GM21423 (cell line): ENCODE data around the gene ELP4.
"Not testable (repeated sequence)": the region's sequence is repeated elsewhere in the genome, so short reads cannot be mapped to it uniquely, and the experiment has no call there.

Source experiments
- ATAC-seq: cut with Tn5 transposase; IDR thresholded peaks from one replicate; pipeline ENCODE4 v1.9.1; 2021; ENCODE audit warnings: mild to moderate bottlenecking, moderate library complexity; ENCODE audit not compliant: unreplicated experiment

ELP4 gene

DNA sequence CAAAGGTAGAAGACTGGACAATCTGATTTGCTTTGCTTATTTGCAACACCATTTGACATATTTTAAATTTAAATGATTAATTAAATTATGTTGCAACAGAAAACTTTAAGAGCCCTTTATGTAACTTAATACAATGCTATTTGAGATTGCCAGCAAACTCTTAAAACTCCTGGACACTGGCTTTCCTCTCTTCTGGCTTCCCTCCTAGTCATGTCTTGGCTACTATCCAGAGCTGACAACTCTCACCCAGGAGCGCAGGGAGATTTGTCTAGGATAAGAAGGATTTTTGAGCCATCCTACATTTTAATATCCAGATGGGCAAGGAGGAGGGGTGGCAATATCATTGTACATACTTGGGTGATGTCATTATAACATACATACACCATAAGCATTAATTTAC is 134.3 kb downstream of the ELP4 start:
- ATAC-seq: no peak

GRCh38 chr11:31645747-31646146 is 136.2 kb downstream of the ELP4 start:
- ATAC-seq: no peak

- ATAC-seq: no peak
Measured at GRCh38 chr11:31646216-31646615, 136.6 kb downstream of the ELP4 start.

GRCh38 chr11:31649129-31649966 is 139.8 kb downstream of the ELP4 start:
- no peak for ATAC-seq

GRCh38 chr11:31651208-31651607 is 141.6 kb downstream of the ELP4 start:
- peak; percentile 54 for ATAC-seq

DNA sequence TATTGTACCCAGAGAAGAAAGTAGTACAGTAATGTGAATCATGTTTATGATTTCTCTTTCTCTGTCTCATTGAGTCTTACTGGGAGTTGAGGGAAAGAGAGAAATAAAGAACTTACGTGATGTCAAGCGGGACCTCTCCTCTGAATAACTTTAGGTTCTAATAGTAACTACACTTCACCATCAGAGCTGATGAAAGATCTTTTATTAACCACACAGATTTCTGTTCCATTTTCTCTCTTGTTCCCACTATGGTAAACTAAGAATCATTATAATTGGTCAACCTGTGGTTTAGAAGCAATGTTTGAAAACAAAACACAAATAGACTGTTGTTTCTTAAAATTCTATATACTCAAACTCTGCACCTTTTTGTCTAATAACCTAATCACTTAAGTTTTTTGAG is 142.3 kb downstream of the ELP4 start:
- peak; percentile 72 for ATAC-seq

GRCh38 chr11:31652528-31652927 is 143.0 kb downstream of the ELP4 start:
- no peak for ATAC-seq

DNA sequence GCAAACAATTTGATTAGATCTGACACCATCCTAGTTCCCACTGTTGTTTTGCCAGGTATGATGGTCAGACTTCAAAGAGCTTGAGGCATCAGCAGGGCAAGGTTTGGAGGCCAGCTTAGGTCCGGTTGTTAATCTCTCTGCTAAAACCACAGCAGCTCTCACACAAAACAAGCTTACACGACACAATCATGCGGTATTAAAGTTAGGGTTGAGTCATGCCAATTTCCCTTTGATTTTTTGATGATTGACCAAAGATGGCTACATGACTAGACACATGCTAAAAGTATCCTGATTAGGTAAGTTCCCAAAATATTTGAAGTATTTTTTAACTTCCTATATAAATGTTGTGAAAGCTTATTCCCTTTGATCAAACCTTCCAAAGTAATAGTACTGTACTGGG is 145.9 kb downstream of the ELP4 start:
- ATAC-seq: no peak

DNA sequence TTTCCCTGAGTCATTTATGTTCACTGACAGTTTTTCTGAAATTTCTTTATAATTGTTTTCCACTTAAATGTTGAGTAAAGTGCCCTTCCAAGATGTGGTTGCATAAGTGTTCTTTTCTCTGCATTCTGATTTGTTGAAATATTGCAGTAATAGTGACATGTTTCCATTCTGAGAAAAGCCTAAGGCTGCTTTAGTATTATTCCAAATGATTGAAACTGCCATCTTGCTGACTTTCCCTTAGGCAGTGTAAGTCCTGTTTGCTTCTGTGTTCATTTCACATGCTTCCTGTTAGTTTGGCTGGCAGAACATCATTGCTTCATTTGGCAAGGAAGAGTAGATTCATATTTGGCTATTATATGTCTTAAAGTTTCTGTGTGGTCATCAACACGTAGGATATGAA is 146.5 kb downstream of the ELP4 start:
- ATAC-seq: no peak

- no peak for ATAC-seq
Measured at GRCh38 chr11:31657091-31657490, 147.5 kb downstream of the ELP4 start.

DNA sequence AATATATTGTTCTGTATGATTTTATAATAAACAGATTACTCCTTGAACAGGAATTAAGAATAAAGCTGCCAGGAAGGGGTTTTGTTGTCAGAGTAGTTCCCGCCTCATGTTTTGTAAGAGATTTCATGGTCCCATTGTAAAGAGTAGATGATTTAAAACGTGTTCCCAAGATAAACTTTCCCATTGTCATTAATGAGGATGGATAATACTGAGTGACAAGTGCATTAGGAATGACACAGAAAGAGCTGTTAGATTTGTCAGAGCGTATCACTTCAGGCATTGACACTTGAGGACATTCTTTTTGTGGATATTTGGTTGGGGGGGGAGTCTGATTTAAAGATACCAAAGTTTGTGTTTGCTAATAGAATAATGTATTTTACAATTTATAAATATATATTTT is 154.6 kb downstream of the ELP4 start:
- ATAC-seq: no peak

DNA sequence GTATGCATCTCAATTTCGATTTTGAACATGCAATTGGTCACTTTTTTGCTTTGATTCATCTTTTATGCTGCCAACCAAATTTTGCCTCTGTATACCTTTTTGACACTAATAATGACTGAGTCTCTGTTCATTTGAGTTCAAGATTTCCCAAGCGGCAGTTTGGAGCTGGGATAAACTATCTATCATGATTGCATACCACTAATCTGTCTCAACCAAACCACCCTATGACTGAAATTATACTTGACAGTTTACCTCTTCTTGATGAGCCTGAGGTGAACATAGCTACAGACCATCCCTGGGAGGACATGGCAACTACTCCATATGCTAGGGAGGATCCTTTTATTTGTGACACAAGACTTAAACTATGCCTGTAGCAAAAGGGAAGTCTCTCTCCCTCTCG is 155.4 kb downstream of the ELP4 start:
- ATAC-seq: no peak

DNA sequence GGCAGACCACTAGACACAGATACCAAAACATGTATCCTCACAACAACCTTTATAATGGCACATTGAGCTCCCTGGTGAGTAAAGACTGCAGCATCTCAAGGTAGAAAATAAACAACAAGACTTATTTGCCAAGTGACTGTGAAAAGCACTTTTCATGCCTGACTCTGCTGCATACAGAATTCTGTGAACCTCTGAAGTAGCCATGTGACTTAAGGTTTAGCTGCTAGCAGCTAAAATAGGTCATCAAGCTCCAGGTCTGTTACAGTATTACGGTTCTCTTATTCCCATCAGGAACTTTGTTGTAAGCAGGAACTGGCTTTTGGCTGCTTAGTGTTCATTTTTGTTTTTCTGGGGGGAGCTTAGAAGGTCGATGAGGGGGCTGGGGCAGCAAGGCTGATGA is 162.1 kb downstream of the ELP4 start:
- no peak for ATAC-seq

- not testable (repeated sequence) for ATAC-seq
Measured at GRCh38 chr11:31673108-31673507, 163.5 kb downstream of the ELP4 start.

DNA sequence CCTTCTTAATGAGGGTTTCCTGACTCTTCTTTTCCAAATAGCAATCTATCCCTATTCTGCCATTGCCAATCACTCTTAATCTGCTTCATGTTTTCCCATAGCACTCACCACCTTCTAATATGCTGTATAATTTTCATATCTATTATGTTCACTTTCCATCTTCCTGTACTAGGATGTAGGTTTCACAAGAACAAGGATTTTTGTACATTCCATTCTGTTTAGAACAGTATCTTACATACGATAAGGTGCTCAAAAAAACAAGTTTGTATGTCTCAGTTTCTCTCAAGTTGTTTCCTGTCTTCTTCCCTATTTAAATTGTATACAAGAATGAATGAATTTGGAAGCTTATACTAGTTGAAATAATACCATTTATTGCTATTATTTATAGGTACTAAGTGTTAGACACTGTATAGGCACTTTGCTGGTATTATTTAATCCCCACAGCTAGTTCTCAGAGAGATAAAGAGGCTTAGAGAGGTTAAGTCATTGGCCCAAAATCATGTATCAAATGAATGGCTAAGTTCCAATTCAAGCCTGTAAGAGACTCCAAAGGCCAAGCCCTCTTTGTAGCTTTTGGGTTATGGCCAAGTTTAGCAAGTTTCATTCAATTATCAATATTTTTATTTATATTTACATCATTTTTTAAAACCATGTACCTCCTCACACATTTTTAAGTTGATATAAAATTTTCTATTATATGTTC is 166.9 kb downstream of the ELP4 start:
- no peak for ATAC-seq

DNA sequence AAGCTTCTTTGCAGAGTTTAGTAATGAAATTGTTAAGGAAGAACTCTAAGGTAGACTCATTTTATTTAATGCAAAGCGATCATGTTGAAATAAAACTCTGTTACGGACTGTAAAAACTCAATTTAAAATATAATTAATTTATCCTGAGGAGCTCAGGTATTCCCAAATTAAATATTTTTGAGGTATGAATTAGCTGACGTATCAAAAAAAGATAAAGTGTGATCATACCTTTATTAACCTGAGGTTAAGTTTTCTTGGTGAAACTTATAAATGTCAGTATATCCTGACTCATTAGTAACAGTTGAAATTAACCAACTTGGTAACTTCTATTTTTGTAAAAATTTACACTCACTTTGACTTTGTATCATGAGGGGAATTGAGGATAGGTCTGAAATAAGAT is 171.2 kb downstream of the ELP4 start:
- ATAC-seq: no peak

DNA sequence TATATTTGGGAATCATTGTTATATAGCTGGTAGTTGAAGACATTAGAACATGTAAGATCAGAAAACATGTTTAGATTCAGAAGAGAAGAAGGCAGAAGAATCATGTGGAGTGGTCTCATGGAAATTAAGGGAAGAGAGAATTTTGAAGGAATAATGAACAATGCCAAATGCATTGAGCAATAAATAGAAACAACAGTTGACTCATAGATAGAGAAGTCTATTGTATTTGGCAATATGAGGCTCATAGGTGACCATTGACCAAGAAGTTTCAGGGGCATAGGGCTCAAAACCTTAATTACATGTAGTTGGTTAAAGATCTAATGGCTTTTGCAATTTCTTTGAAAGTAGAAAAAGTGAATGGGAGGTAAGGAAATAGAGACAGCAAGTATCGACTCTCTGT is 177.7 kb downstream of the ELP4 start:
- ATAC-seq: no peak

DNA sequence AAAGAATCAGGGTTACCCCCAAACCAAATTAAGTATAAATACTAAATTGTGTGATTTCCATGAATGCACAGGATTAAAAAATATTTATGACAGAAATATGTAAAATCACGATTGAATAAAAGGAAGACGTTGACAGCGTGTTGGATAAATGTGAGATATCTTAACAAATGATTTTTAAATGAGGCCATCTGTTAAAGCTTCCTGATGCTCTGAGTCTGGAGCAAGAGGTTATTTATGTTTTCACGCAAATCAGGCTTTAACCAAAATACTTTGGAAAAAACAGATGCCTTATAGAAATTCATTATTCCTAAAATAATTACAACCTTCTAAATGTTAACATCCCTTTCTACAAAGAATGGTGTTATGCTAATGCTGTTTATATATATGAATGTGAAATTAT is 178.3 kb downstream of the ELP4 start:
- ATAC-seq: no peak

- ATAC-seq: no peak
Measured at GRCh38 chr11:31689559-31689958, 180.0 kb downstream of the ELP4 start.

- no peak for ATAC-seq
Measured at GRCh38 chr11:31690041-31690440, 180.5 kb downstream of the ELP4 start.

DNA sequence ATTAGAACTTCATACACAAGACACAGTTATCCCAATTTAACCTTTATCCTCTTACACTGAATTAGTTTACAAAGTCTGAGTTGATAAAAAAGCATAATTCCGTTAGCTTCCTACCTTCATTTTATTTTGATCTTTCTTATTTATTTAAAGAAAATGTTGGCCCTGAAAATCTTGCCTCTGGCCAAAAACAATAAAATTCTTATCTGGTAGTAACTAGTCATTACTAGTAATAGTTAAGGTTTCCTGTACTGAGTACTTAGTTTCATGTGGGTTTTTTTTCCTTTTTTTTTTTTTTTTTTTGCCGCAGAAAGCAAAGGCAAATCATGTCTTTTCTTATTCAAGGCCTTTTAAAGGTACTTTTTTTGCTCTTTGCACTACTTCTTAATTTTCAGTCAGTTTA is 180.9 kb downstream of the ELP4 start:
- ATAC-seq: no peak

GRCh38 chr11:31692466-31692865 is 182.9 kb downstream of the ELP4 start:
- ATAC-seq: no peak
